ENCODE results near the gene PHC3.

DNA sequence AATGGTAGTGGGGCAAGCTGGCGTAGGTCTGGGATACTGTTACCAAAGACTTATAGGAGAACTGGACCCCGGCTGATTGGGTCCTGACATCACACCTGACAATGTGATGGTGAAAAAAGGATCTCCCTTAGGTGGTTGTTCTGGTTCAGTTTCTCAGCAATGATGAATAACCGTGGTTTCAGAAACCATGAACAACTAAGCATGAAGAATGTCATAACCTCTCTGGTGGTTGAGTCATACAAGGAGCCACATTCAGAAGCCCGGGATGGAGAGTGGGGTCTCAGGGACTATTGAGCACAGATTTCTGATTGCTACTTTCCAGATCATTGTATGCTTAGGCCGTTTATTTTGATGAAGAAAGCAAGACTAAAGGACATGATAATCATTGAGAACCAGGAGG lies 126.3 kb downstream of the PHC3 start:
- TF ChIP-seq TAF1 (IDR thresholded peaks at IDR 0.05; ENCODE audit: borderline replicate concordance, insufficient read depth, low read length) = no peak
- TF ChIP-seq POLR2AphosphoS5 (IDR thresholded peaks at IDR 0.05; ENCODE audit: low read depth, low read length) = no peak
- TF ChIP-seq, protein P1, sequence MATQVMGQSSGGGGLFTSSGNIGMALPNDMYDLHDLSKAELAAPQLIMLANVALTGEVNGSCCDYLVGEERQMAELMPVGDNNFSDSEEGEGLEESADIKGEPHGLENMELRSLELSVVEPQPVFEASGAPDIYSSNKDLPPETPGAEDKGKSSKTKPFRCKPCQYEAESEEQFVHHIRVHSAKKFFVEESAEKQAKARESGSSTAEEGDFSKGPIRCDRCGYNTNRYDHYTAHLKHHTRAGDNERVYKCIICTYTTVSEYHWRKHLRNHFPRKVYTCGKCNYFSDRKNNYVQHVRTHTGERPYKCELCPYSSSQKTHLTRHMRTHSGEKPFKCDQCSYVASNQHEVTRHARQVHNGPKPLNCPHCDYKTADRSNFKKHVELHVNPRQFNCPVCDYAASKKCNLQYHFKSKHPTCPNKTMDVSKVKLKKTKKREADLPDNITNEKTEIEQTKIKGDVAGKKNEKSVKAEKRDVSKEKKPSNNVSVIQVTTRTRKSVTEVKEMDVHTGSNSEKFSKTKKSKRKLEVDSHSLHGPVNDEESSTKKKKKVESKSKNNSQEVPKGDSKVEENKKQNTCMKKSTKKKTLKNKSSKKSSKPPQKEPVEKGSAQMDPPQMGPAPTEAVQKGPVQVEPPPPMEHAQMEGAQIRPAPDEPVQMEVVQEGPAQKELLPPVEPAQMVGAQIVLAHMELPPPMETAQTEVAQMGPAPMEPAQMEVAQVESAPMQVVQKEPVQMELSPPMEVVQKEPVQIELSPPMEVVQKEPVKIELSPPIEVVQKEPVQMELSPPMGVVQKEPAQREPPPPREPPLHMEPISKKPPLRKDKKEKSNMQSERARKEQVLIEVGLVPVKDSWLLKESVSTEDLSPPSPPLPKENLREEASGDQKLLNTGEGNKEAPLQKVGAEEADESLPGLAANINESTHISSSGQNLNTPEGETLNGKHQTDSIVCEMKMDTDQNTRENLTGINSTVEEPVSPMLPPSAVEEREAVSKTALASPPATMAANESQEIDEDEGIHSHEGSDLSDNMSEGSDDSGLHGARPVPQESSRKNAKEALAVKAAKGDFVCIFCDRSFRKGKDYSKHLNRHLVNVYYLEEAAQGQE (IDR thresholded peaks at IDR 0.05; ENCODE audit: insufficient read depth in 1 of 2, low read depth in 2 of 2, low read length in 2 of 2) = no peak
- no peak for TF ChIP-seq SIN3A (IDR thresholded peaks at IDR 0.05; ENCODE audit: borderline replicate concordance, insufficient read depth, low read length)
- no peak for TF ChIP-seq FOXP2 (optimal IDR thresholded peaks at IDR 0.05; ENCODE audit: borderline replicate concordance, extremely low read depth, extremely low read length, insufficient read depth)
